ENCODE data around the gene MYL5.

The MYL5 gene

DNA sequence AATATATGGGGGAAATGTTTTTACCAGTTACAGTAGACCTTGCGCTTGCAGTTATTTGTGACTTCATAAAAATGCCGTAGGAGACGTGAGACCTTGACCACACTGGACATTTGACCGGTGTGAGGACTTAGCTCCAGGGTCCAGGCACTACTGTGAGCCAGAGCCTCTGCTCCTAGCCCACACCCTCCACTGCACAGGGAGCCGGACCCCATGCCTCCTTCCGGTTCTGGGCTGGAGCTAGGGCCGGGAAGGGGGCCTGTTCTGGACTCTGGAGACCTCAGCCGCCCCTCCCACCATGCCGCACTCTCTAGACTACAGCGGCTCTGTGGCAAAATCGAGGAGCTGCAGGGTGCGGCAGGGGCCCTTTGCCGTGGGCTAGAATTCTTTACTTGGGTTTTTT lies 36.6 kb downstream of the MYL5 start (continued):
- TF ChIP-seq, protein P1, sequence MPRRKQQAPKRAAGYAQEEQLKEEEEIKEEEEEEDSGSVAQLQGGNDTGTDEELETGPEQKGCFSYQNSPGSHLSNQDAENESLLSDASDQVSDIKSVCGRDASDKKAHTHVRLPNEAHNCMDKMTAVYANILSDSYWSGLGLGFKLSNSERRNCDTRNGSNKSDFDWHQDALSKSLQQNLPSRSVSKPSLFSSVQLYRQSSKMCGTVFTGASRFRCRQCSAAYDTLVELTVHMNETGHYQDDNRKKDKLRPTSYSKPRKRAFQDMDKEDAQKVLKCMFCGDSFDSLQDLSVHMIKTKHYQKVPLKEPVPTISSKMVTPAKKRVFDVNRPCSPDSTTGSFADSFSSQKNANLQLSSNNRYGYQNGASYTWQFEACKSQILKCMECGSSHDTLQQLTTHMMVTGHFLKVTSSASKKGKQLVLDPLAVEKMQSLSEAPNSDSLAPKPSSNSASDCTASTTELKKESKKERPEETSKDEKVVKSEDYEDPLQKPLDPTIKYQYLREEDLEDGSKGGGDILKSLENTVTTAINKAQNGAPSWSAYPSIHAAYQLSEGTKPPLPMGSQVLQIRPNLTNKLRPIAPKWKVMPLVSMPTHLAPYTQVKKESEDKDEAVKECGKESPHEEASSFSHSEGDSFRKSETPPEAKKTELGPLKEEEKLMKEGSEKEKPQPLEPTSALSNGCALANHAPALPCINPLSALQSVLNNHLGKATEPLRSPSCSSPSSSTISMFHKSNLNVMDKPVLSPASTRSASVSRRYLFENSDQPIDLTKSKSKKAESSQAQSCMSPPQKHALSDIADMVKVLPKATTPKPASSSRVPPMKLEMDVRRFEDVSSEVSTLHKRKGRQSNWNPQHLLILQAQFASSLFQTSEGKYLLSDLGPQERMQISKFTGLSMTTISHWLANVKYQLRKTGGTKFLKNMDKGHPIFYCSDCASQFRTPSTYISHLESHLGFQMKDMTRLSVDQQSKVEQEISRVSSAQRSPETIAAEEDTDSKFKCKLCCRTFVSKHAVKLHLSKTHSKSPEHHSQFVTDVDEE (CRISPR knock-in tag; IDR thresholded peaks at IDR 0.05) = no peak
- TF ChIP-seq, protein P2, sequence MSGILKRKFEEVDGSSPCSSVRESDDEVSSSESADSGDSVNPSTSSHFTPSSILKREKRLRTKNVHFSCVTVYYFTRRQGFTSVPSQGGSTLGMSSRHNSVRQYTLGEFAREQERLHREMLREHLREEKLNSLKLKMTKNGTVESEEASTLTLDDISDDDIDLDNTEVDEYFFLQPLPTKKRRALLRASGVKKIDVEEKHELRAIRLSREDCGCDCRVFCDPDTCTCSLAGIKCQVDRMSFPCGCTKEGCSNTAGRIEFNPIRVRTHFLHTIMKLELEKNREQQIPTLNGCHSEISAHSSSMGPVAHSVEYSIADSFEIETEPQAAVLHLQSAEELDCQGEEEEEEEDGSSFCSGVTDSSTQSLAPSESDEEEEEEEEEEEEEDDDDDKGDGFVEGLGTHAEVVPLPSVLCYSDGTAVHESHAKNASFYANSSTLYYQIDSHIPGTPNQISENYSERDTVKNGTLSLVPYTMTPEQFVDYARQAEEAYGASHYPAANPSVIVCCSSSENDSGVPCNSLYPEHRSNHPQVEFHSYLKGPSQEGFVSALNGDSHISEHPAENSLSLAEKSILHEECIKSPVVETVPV (CRISPR knock-in tag; IDR thresholded peaks at IDR 0.05) = no peak
- TF ChIP-seq ARNTL (CRISPR knock-in tag; IDR thresholded peaks at IDR 0.05; ENCODE audit: borderline replicate concordance, low read depth) (no peak), ZNF8 (CRISPR knock-in tag; IDR thresholded peaks at IDR 0.05) (no peak)
- TF ChIP-seq, protein P3, sequence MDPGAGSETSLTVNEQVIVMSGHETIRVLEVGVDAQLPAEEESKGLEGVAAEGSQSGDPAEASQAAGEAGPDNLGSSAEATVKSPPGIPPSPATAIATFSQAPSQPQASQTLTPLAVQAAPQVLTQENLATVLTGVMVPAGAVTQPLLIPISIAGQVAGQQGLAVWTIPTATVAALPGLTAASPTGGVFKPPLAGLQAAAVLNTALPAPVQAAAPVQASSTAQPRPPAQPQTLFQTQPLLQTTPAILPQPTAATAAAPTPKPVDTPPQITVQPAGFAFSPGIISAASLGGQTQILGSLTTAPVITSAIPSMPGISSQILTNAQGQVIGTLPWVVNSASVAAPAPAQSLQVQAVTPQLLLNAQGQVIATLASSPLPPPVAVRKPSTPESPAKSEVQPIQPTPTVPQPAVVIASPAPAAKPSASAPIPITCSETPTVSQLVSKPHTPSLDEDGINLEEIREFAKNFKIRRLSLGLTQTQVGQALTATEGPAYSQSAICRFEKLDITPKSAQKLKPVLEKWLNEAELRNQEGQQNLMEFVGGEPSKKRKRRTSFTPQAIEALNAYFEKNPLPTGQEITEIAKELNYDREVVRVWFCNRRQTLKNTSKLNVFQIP (CRISPR knock-in tag; IDR thresholded peaks at IDR 0.05; ENCODE audit: borderline replicate concordance, low read depth) = no peak

DNA sequence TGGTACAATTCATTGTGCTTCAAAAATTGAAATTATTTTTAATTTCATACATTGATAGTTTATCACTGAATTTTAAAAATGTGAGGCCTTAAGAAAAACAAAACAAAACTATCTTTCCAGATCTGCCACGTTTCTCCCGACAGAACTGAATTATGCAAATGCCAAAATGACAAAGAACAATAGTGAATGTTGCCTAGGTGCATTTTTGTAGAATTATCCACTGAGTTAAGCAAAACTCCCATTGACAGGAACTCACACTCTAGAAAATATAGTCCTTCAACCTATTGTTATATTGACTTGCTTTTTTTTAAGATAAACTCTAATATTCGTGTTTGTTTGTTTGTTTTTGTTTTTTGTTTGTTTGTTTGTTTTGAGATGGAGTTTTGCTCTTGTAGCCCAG lies 37.8 kb downstream of the MYL5 start:
- TF ChIP-seq TCF4 (CRISPR knock-in tag; IDR thresholded peaks at IDR 0.05; ENCODE audit: borderline replicate concordance) (no peak), CSDC2 (CRISPR knock-in tag; IDR thresholded peaks at IDR 0.05) (no peak), ARNTL (CRISPR knock-in tag; IDR thresholded peaks at IDR 0.05; ENCODE audit: borderline replicate concordance, low read depth) (no peak), GLIS3 (CRISPR knock-in tag; IDR thresholded peaks at IDR 0.05) (no peak), ESRRG (CRISPR knock-in tag; IDR thresholded peaks at IDR 0.05) (no peak), ZFP30 (CRISPR knock-in tag; IDR thresholded peaks at IDR 0.05) (no peak), TOX (CRISPR knock-in tag; IDR thresholded peaks at IDR 0.05; ENCODE audit: borderline replicate concordance) (no peak), ZNF8 (CRISPR knock-in tag; IDR thresholded peaks at IDR 0.05) (no peak), PPARA (CRISPR knock-in tag; IDR thresholded peaks at IDR 0.05; ENCODE audit: borderline replicate concordance) (no peak), ZC3H10 (CRISPR knock-in tag; IDR thresholded peaks at IDR 0.05) (no peak)
- no peak for ATAC-seq

DNA sequence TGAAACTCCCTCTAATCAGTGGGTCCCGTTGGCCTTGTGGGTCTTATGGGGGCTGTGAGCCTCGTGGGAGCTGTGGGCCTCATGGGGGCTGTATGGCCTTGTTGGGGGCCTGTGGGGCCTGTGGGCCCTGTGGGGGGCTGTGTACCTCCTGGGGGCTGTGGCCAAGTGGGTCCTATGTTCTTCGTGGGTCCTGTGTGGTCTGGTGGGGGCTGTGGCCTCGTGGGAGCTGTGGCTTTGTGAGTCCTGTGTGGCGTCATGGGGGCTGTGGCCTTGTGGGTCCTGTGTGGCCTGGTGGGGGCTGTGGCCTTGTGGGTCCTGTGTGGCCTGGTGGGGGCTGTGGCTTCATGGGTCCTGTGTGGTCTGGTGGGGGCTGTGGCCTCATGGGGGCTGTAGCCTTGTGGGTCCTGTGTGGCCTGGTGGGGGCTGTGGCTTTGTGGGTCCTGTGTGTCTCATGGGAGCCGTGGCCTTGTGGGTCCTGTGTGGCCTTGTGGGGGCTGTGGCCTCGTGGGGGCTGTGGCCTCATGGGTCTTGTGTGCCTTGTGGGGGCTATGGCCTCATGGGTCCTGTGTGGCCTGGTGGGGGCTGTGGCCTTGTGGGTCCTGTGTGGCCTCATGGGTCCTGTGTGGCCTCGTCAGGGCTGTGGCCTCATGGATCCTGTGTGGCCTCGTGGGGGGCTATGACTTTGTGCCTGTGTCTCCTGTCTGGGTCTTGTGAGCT lies 38.7 kb downstream of the MYL5 start:
- ATAC-seq = no peak
- TF ChIP-seq ZFP30 (CRISPR knock-in tag; IDR thresholded peaks at IDR 0.05) (no peak), ZNF565 (CRISPR knock-in tag; conservative IDR thresholded peaks at IDR 0.05; ENCODE audit: low read depth) (no peak), ESRRG (CRISPR knock-in tag; IDR thresholded peaks at IDR 0.05) (no peak), ZC3H10 (CRISPR knock-in tag; IDR thresholded peaks at IDR 0.05) (no peak), ZNF8 (CRISPR knock-in tag; IDR thresholded peaks at IDR 0.05) (no peak), TOX (CRISPR knock-in tag; IDR thresholded peaks at IDR 0.05; ENCODE audit: borderline replicate concordance) (no peak), BACH2 (CRISPR knock-in tag; IDR thresholded peaks at IDR 0.05; ENCODE audit: borderline replicate concordance) (no peak), TCF4 (CRISPR knock-in tag; IDR thresholded peaks at IDR 0.05; ENCODE audit: borderline replicate concordance) (no peak), ZFP3 (CRISPR knock-in tag; IDR thresholded peaks at IDR 0.05) (no peak), RARB (CRISPR knock-in tag; IDR thresholded peaks at IDR 0.05) (no peak), CSDC2 (CRISPR knock-in tag; IDR thresholded peaks at IDR 0.05) (no peak), ZNF70 (CRISPR knock-in tag; IDR thresholded peaks at IDR 0.05) (no peak), ARNTL (CRISPR knock-in tag; IDR thresholded peaks at IDR 0.05; ENCODE audit: borderline replicate concordance, low read depth) (no peak)
- TF ChIP-seq, protein P2 (CRISPR knock-in tag; IDR thresholded peaks at IDR 0.05) = no peak
- TF ChIP-seq, protein P4, sequence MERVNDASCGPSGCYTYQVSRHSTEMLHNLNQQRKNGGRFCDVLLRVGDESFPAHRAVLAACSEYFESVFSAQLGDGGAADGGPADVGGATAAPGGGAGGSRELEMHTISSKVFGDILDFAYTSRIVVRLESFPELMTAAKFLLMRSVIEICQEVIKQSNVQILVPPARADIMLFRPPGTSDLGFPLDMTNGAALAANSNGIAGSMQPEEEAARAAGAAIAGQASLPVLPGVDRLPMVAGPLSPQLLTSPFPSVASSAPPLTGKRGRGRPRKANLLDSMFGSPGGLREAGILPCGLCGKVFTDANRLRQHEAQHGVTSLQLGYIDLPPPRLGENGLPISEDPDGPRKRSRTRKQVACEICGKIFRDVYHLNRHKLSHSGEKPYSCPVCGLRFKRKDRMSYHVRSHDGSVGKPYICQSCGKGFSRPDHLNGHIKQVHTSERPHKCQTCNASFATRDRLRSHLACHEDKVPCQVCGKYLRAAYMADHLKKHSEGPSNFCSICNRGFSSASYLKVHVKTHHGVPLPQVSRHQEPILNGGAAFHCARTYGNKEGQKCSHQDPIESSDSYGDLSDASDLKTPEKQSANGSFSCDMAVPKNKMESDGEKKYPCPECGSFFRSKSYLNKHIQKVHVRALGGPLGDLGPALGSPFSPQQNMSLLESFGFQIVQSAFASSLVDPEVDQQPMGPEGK (CRISPR knock-in tag; IDR thresholded peaks at IDR 0.05; ENCODE audit: borderline replicate concordance) = no peak
- TF ChIP-seq, protein P3 (CRISPR knock-in tag; IDR thresholded peaks at IDR 0.05; ENCODE audit: borderline replicate concordance, low read depth) = no peak
- TF ChIP-seq, protein P5, sequence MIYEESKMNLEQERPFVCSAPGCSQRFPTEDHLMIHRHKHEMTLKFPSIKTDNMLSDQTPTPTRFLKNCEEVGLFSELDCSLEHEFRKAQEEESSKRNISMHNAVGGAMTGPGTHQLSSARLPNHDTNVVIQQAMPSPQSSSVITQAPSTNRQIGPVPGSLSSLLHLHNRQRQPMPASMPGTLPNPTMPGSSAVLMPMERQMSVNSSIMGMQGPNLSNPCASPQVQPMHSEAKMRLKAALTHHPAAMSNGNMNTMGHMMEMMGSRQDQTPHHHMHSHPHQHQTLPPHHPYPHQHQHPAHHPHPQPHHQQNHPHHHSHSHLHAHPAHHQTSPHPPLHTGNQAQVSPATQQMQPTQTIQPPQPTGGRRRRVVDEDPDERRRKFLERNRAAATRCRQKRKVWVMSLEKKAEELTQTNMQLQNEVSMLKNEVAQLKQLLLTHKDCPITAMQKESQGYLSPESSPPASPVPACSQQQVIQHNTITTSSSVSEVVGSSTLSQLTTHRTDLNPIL (CRISPR knock-in tag; IDR thresholded peaks at IDR 0.05; ENCODE audit: low read depth) = no peak
- TF ChIP-seq, protein P1 (CRISPR knock-in tag; IDR thresholded peaks at IDR 0.05) = no peak
